A549 (cell line): ENCODE data around the gene OBSCN.

Source experiments
- CHD4 ChIP-seq: fragments of 200-600 bp; sonication (generic); IDR thresholded peaks from 2 replicates; pipeline ENCODE4 v1.6.1; 2016; ENCODE audit warnings: antibody characterized with exemption, mild to moderate bottlenecking, borderline replicate concordance
- EP300 ChIP-seq, 2 experiments: fragments of >200 bp; sonication (Bioruptor Twin); formaldehyde crosslinking; IDR thresholded peaks; 2 replicates in 1 of 2; 3 replicates in 1 of 2; pipeline ENCODE4 v1.6.1; 2016 to 2017
- JUN ChIP-seq, 2 experiments: fragments of >200 bp; sonication (Bioruptor Twin); formaldehyde crosslinking; IDR thresholded peaks; 2 replicates in 1 of 2; 3 replicates in 1 of 2; pipeline ENCODE4 v1.6.1; 2016 to 2017
- JUNB ChIP-seq: fragments of >200 bp; sonication (Bioruptor Twin); formaldehyde crosslinking; IDR thresholded peaks from 2 replicates; pipeline ENCODE4 v1.6.1; 2016
- NFE2L2 ChIP-seq: fragments of 150-350 bp; conservative IDR thresholded peaks from 2 replicates; pipeline ENCODE4 v1.6.1; 2014; ENCODE audit warnings: low read length
- POLR2A ChIP-seq: IDR thresholded peaks from 2 replicates; pipeline ENCODE4 v1.6.1; 2012; ENCODE audit warnings: mild to moderate bottlenecking, low read length
- RAD21 ChIP-seq, 2 experiments: fragments of >200 bp in 1 of 2; sonication (Bioruptor Twin) in 1 of 2; formaldehyde crosslinking in 1 of 2; IDR thresholded peaks in 1 of 2; conservative IDR thresholded peaks in 1 of 2; 2 replicates in 1 of 2; 3 replicates in 1 of 2; pipeline ENCODE4 v1.6.1; 2012 to 2018; ENCODE audit warnings: inconsistent platforms in 1 of 2
- RCOR1 ChIP-seq: fragments of 150-350 bp; IDR thresholded peaks from 2 replicates; pipeline ENCODE4 v1.6.1; 2014; ENCODE audit warnings: antibody characterized with exemption, low read length, low read depth
- RFX5 ChIP-seq: fragments of 450-650 bp; IDR thresholded peaks from 2 replicates; pipeline ENCODE4 v1.7.1; 2014; ENCODE audit warnings: antibody characterized with exemption, mild to moderate bottlenecking, moderate library complexity
- ZFP36 ChIP-seq: fragments of 450-650 bp; IDR thresholded peaks from 2 replicates; pipeline ENCODE4 v1.6.1; 2014; ENCODE audit warnings: borderline replicate concordance; ENCODE audit not compliant: partially characterized antibody
- TF ChIP-seq, protein P1 (sequence below): fragments of >200 bp; sonication (Bioruptor Twin); formaldehyde crosslinking; IDR thresholded peaks from 3 replicates; pipeline ENCODE4 v1.5.1; 2016
- TF ChIP-seq, protein P2 (sequence below): fragments of 450-650 bp; IDR thresholded peaks from 2 replicates; pipeline ENCODE4 v1.6.1; 2014; ENCODE audit warnings: antibody characterized with exemption
- TF ChIP-seq, protein P3 (sequence below): IDR thresholded peaks from 2 replicates; pipeline ENCODE4 v1.6.1; 2012

DNA sequence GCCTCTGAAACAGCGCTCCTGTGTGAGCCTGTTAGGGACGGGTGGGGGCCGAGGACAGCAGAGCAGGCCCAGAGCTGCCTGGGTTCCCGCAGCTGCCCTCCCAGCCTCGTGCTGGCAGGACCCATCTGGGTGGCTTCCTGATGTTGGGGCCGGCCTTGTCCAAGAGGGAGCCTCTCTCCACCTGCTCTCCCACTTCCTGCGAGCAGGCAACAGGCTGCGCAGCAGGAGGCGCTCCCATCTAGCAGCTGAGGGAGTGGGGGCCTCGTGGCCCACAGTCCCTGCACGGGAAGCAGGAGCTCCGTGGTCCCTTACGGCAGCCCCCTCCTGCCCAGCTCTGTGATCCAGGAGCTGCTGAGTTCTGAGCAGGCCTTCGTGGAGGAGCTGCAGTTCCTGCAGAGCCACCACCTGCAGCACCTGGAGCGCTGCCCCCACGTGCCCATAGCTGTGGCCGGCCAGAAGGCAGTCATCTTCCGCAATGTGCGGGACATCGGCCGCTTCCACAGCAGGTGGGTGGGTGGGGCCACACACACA lies 130.7 kb downstream of the OBSCN start:
- TF ChIP-seq POLR2A, result no peak
- no peak for TF ChIP-seq RAD21 (conservative IDR thresholded peaks at IDR 0.05 in 1 of 2, IDR thresholded peaks at IDR 0.05 in 1 of 2)
- no peak for TF ChIP-seq RCOR1
- no peak for TF ChIP-seq JUN (IDR thresholded peaks at IDR 0.05)
- no peak for TF ChIP-seq EP300 (IDR thresholded peaks at IDR 0.05)
- TF ChIP-seq, protein P1, sequence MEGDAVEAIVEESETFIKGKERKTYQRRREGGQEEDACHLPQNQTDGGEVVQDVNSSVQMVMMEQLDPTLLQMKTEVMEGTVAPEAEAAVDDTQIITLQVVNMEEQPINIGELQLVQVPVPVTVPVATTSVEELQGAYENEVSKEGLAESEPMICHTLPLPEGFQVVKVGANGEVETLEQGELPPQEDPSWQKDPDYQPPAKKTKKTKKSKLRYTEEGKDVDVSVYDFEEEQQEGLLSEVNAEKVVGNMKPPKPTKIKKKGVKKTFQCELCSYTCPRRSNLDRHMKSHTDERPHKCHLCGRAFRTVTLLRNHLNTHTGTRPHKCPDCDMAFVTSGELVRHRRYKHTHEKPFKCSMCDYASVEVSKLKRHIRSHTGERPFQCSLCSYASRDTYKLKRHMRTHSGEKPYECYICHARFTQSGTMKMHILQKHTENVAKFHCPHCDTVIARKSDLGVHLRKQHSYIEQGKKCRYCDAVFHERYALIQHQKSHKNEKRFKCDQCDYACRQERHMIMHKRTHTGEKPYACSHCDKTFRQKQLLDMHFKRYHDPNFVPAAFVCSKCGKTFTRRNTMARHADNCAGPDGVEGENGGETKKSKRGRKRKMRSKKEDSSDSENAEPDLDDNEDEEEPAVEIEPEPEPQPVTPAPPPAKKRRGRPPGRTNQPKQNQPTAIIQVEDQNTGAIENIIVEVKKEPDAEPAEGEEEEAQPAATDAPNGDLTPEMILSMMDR, result no peak
- TF ChIP-seq ZFP36, result no peak
- TF ChIP-seq RFX5, result no peak
- TF ChIP-seq, protein P2, sequence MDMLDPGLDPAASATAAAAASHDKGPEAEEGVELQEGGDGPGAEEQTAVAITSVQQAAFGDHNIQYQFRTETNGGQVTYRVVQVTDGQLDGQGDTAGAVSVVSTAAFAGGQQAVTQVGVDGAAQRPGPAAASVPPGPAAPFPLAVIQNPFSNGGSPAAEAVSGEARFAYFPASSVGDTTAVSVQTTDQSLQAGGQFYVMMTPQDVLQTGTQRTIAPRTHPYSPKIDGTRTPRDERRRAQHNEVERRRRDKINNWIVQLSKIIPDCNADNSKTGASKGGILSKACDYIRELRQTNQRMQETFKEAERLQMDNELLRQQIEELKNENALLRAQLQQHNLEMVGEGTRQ, result no peak
- no peak for TF ChIP-seq JUNB
- no peak for TF ChIP-seq NFE2L2
- TF ChIP-seq, protein P3, sequence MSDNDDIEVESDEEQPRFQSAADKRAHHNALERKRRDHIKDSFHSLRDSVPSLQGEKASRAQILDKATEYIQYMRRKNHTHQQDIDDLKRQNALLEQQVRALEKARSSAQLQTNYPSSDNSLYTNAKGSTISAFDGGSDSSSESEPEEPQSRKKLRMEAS, result no peak
- TF ChIP-seq CHD4, result no peak
